RPMI8226 (cell line): ENCODE data around the gene UBALD1.

Source experiments
- DNase-seq: peaks from one replicate; pipeline ENCODE4 v3.0.0-alpha.2; 2015

Gene UBALD1

GRCh38 chr16:4614571-4615383 is at the start of gene UBALD1:
UBALD1 (minus strand) TSS chr16:4614888; CDS start chr16:4614797, 91 bp downstream.
- peak; percentile 96 for DNase-seq

DNA sequence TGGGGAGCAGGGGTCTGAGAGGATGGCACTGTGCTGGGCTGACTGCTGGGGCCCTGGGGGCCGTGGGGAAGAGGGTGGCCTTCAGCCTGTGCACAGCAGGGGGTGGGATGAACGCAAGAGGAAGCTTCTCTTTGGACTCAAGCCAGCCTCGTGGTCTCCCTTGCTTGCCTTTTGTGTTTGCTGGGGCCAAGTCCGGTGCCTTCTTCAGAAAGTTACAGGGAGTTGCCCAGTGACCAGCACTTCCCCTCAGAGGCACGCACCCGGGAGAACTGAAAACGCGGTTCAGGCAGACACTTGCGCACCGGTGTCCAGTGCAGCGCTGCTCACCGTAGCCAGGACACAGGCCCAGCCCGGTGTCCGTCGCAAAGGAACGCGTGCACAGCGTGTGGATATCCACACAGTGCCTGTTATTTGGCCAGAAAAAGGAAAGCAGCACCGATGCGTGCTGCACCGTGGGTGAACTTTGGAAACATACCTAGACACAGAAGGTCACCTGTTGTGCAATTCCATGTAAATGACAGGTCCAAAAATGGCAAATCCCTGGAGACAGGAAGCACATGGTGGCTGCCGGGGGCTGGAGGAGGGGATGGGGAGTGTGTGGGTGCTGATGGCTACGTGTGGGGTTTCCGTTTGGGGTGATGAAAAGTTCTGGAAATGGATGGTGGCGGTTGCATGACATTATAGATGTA is 49.2 kb upstream of the UBALD1 start:
- no peak for DNase-seq

DNA sequence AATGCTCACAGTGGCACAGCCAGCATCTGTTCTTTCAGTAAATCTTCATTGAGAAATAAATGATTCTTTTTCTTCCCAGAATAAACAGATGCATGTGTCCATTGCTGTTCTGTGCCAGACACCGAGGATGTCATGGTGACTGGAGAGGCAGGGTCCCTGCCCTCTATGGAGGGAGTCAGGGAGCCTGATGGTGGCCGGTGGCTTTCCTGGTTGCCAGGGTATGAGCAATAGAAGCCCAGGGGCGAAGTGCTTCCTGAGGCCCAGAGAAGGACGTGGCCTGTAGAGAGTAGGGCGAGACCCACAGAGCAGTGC is 48.7 kb upstream of the UBALD1 start:
- DNase-seq, result no peak

DNA sequence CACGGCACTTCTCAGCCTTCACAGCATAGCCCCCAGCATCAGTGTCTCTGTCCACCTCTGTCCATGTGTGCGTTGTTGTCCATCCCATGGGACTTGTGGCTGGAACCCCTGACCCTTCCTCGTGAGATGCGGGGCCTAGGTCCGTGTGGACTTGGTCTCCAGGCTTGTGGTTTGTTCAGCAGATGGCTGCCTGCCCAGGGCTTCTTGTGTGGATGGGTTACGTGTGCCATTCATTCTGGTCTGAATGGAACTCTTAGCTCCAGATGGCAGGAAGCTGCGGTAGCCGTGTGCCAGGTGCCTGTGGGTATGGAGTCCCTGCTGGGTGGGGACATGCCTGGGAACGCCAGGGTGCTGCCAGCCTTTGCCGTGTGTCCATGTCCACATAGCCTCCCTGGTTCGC is 47.0 kb upstream of the UBALD1 start:
- DNase-seq, result no peak

GRCh38 chr16:4660454-4661007 is 45.8 kb upstream of the UBALD1 start:
- no peak for DNase-seq

- no peak for DNase-seq
Observed at GRCh38 chr16:4659363-4660353, 45.0 kb upstream of the UBALD1 start.

DNA sequence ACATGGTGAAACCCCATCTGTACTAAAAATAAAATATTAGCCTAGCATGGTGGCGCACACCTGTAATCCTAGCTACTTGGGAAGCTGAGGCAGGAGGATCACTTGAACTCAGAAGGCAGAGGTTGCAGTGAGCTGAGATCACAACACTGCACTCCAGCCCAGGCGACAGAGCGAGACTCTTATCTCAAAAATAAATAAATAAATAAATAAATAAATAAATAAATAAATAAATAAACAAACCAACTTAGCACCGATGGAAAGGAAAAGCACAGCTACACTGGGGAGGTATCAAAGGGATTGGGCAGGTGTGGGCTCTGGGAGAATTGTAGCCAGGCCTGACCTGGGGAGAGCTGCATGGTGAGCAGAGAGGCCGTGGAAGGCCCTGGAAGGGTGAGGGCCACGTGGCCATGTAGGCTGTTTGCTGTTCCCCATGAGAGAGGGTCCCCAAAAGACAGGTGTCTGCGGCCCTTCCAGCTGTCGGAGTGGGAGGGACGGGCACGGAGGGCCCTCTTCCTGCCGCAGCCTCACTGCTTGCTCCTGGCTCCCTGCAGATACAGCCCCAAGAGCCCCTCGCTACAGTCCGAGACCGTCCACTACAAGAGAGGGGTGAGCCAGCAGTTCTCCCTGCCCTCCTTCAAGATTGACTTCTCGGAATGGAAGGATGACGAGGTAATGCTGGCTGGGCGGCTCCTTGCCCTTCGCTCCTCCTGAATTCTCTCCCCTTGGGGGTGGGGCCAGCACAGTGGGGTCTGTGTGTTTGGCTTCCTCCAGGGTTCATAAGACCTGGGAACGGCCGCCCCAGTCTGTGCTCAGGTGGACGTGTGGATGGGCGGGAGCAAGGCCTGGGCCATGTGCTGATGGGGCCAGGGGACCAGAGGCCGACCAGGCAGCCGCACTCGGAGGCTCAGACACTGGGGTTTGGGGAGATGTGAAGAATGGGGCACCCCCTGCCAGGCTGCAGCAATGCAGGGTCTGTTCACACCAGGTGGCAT is 42.3 kb upstream of the UBALD1 start:
- no peak for DNase-seq

DNA sequence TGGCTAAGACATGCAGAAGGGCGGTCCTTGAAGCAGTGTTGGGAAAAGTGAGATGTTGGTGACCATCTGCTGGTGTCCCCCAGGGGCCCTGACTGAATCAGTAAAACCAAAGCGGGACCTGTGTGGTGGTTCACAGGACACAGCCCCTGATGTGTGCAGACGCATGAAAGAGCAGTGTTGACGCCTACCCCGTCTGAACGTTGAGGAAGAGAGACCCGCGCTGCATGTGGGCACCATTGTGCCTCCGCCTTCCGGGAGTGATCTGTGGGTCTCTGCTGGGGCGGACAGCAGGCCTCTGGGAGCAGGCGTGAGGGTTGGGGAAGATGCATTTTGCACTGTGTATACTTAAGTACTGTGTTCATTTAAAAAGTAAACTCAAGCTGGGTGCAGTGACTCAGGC is 41.5 kb upstream of the UBALD1 start:
- no peak for DNase-seq

DNA sequence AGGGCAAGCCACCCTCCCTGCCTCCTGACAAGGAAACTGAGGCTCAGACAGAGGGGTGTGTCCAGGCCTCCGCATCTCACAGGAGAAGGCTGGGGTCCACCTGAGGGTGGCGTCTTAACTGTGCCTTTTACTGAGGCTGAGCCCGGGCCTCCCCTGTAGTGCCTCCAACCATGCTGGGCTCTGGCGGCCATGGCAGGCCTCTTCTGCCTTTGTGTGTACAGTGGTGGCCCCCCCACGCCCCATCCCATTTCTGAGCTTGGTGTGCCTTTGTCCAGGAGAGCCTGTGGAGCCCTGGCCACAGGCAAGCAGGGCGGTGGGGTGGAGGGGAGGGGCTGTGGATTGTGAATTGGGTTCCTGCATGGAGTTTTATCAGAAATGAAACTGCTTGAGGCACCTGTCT is 41.1 kb upstream of the UBALD1 start:
- no peak for DNase-seq

DNA sequence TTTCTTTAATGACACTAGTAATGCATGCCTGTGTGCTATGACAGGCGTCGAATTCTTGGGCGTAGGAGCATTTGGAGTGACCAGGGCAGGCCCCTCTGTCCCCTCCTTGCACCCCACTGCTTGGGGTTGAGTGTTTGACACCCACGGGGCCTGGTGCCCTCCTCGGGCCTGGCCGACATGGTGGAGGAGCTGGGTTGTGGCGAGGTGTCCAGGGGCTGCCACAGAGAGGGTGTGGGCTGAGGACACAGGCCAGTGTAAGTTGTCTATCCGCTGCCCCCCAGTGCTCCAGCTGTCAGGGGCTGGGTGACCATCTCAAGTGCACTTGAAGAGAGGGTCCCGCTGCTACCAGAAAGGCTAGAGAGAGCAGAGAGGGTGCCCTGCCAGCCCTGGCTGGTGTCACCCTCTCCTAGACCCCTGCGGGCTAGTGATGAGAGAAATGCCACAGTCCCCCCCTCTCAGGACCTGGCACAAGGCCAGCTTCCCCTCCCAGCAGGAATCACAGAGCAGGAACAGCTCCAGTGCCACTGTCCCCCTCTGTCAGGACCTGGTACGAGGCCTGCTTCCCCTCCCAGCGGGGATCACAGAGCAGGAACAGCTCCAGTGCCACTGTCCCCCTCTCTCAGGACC is 40.4 kb upstream of the UBALD1 start:
- DNase-seq, result no peak

GRCh38 chr16:4654011-4654963 is 39.6 kb upstream of the UBALD1 start:
- DNase-seq, result no peak

DNA sequence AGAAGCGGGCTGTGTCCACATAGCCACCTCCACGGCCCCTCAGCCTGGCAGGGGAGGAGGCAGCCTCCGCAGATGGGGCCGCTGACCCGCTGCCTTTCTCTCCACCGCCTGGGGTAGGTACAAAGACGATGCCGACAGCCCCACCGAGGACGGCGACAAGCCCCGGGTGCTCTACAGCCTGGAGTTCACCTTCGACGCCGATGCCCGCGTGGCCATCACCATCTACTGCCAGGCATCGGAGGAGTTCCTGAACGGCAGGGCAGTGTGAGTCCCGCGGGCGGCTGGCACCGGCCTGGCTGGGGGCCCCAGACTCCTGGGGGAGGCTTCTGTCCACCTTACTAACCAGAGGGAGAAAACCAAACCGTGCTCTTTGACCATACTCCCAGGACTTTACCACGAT is 37.9 kb upstream of the UBALD1 start:
- DNase-seq, result no peak

DNA sequence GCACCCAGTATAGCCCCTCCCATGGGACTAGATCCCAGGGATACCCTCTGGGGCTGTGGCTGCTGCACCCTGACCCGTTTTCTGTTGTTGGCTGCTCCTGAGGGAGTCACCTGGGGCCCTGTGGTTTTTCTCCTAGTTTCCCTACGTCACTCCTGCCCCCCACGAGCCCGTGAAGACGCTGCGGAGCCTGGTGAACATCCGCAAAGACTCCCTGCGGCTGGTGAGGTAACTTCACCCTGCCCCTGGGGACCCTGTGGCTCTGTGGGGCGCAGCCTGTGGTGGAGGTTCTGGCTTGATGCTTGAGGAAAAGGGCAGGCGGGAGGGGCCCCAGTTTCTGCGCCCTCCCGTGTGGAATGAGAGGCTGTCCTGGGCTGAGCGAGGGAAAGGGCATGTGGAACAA is 37.1 kb upstream of the UBALD1 start:
- DNase-seq, result no peak

DNA sequence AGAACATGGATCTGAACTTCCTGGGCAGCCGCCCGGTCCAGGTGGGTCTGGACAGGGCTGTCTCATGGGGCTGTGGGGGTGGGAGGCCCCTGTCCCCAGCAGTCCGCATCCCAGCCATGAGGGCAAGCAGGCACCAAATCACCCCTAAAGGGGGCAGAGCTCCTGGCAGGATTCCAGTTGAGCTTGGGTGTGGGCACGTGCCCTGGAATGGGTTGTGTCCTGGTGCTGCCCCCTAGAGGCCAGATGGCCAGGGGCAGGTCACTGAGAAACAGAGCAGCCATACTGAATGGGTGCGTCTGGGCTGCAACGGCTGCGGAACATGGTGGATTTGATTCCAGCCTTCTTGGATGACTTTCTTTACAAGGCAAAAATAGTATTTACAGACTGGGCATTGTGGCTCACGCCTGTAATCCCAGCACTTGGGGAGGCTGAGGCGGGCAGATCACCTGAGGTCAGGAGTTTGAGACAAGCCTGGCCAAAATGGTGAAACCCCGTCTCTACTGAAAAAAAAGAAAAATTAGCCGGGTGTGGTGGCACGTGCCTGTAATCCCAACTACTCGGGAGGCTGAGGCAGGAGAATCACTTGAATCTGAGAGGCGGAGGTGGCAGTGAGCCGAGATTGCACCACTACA is 35.9 kb upstream of the UBALD1 start:
- DNase-seq, result peak; percentile 85

- DNase-seq, result no peak
Observed at GRCh38 chr16:4649744-4650442, 35.2 kb upstream of the UBALD1 start.

DNA sequence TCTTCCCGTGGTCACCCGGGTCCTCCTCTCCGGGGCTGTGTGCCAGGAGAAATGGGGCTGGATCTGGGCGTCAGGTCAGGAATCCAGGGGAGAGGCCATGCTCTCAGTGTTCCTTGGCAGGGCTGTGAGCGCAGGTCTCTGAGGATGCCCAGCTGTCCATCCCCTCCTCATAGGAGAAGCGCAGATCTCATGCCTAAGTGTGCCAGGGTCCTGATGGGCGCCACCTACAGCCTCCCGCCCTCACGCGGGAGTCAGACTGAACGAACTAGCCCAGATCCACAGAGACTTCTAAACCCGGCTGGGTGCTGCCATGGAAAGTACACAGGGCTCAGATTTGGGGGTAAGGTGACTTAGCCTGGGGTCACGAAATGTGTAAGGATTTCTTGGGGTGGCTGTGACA is 34.2 kb upstream of the UBALD1 start:
- no peak for DNase-seq

DNA sequence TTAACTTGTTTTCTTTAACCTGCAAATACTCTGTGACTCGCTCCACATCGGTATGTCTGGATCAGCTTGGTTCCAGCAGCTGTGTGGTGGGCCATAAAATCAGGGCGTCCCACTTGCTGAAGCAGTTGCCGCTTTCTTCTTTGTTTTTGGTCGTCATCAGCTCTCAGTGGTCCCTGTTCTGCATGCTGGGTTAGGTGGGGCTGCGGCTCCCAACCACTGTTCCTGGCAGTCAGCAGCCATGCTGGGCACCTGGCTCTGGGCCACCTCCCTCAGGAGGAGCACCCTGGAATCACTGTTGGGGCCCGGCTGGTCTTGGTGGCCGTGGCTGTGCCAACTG is 32.9 kb upstream of the UBALD1 start:
- no peak for DNase-seq

DNA sequence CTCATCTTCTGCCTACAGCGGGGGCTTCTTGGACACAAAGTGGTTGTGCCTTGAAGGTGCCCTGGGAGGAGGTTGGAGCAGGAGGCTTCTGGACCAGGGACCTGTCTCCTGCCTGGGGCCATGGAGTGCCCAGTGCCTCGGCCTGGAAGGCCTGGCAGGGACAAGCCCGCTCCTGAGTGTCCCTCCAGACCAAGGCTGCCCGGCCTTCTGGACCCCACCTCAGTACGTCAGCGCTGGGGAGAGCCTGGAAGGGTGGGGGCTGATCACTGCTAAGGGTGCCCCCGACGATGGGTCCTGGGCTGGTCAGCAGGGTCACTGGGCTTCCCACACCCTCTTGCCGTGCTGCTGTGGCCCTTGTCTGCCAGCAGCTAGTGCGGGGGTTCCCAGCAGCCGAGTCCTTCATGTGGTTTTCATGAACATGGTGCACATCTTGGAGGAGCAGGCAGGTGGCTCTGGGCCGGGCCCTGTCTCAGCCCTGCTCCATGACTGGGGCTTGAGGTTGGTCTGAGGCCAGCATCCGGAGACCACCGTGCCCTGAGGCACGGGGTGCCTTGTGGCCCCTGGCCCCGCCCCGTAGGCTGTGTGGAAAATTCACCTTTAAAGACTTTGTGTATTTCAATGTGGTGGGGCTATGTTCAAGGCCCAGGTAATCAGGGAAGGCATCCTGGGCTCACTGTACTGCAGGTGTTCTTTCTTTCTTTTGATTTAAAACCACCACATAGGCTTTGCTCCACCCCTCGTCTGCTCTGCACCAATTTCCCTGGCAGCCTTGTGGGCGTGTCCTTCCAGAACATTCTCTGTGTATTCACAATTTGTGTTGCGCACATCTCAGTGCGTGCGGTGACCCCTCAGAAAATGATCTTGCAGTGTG is 32.3 kb upstream of the UBALD1 start:
- DNase-seq, result no peak
